Measurements from ENCODE around the gene FAAH.

DNA sequence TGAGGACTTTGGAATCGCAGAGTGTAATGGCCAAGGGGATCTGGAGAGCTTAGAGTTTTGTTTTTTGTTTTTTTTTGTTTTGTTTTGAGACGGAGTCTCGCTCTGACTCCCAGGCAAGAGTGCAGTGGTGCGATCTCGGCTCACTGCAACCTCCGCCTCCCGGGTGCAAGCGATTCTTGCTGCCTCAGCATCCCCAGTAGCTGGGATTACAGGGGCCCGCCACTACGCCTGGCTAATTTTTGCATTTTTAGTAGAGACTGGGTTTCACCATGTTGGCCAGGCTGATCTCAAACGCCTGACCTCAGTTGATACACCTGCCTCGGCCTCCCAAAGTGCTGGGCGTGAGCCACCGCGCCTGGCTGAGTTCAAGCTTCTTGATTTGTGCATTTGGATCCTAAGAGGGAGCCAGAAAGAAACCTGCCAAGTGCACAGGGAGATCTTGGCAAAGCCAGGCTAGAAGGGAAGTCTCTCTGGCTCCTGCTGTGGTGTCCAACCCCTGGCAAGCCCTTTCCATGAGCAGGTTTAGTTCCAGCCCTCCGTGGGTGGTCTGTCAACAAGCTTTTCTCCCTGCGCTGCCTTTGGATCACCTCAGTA is 852 bp downstream of the FAAH start:
- no peak for TF ChIP-seq EZH2 (IDR thresholded peaks at IDR 0.05; ENCODE audit: low read length, unreplicated experiment)
- no peak for TF ChIP-seq CTCF (conservative IDR thresholded peaks at IDR 0.05; ENCODE audit: low read depth, low read length)
- no peak for TF ChIP-seq EZH2phosphoT487 (IDR thresholded peaks at IDR 0.05; ENCODE audit: borderline replicate concordance, low read length)
